ENCODE measurements around the gene RAD18. TPM values are rescaled to one million over a fixed set of nuclear protein-coding genes. Genes with fewer than 3 reads are reported as not detected.
A peak's percentile ranks its signal among the peaks of the same experiment; 100 is the strongest.

Gene RAD18
- total and polyA plus RNA-seq, 11 donors, result 0.76 to 6.1 (median 2.5) TPM

DNA sequence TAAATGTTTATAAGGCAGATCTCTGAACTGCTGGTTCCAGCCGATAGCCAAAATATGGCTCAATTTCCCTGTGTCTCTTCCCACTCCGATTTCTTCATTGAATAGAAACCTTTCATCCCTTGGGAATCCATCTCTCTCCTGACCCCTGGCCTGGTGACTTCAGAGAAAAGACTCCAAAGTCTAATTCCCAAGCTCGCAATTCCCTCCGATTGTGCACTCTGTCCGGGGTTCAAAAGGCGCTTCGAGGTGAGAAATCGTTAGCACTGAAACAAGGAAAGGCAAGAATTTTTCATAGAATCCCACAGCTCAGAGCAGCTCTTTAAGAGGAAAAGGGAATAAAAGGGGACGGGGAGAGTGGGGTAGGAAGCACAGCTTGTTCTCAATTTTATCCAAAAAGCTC is 18.4 kb upstream of the RAD18 start:
- 83 to 89% (median 87%) methylated on average over 9 of the region's 9 CpGs for WGBS, 4 donors
- Histone ChIP-seq H3K36me3 (no peaks in the 10 kb centered on the region), H3K27me3 (no peaks in the 10 kb centered on the region), H3K27ac (no peak overlapping the region), H3K4me3 (no peak overlapping the region), H3K4me1 (peaks cover 0 to 9% (median 0%) of the 10 kb centered on the region in 12 donors), H3K9me3 (peaks cover 0 to 10% (median 0%) of the 10 kb centered on the region in 12 donors)
- no peak for DNase-seq
- TF ChIP-seq CTCF (IDR thresholded peaks at IDR 0.05) (no peak), POLR2A (IDR thresholded peaks at IDR 0.05) (no peak)
- peak in 1 of 4 donors; percentile 43 for ATAC-seq
- intact Hi-C loops (cut with DNase I), result no loop called here

DNA sequence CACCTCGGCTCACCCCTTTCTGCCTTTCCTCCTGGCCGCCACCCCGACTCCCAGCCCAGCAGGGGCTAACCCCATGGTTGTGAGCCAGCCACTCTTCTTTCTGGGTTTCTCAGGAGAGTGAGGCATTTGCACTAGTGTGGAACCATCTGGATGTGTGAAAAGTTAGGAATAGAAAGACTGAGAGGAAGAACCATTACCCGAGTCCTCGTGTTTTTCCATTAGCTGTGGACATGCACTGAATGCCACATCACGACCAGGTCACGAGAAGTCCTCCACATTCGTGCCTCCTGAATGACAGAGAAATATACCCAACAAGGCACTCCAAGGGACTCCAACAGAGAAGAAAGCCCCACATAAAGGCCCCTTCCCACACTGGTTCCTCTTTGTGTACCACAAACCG is 18.0 kb upstream of the RAD18 start:
- 85 to 89% (median 89%) methylated on average over 6 to 9 of the region's 9 CpGs for WGBS, 4 donors
- no peak overlapping the region for H3K4me3 ChIP-seq
- H3K27me3 ChIP-seq, result no peaks in the 10 kb centered on the region
- H3K4me1 ChIP-seq, result peaks cover 0 to 9% (median 0%) of the 10 kb centered on the region in 12 donors
- DNase-seq (no peak), ATAC-seq (no peak)
- peaks cover 0 to 10% (median 0%) of the 10 kb centered on the region in 12 donors for H3K9me3 ChIP-seq
- intact Hi-C loops (cut with DNase I), result no loop called here
- TF ChIP-seq CTCF (IDR thresholded peaks at IDR 0.05), result no peak
- TF ChIP-seq POLR2A (IDR thresholded peaks at IDR 0.05), result no peak
- H3K36me3 ChIP-seq, result no peaks in the 10 kb centered on the region
- peak overlapping the region in 1 of 12 donors; percentile 2 for H3K27ac ChIP-seq

DNA sequence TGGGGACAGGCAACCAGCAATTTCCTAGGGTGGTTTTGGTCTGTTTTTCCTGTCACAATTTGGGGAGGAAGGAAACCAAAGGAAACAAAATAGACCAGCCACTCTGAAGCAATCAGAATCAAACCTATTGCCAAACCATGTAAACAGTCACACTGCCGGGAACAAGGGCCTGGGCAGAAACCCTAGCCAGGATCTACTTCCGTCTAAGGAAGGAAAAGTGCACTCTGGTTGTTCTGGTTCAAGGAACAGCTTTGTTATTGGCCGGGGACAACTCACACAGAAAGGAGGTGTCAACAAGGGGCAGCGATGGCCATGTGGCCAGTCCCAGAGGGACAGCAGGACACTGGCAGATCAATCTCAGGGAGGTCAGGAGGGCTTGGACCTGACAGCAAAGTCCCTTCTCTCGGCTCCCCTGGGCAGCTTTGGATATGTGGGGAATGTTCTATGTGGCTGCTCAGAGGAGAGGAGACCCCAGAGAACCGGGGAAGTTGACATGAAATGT is 17.5 kb upstream of the RAD18 start:
- ATAC-seq (peak in 1 of 4 donors; percentile 25), DNase-seq (no peak)
- WGBS, 4 donors, result 55 to 68% (median 60%) methylated on average over 6 of the region's 6 CpGs
- H3K36me3 ChIP-seq, result no peaks in the 10 kb centered on the region
- peaks cover 0 to 10% (median 0%) of the 10 kb centered on the region in 12 donors for H3K9me3 ChIP-seq
- H3K27me3 ChIP-seq, result no peaks in the 10 kb centered on the region
- no peak overlapping the region for H3K4me3 ChIP-seq
- TF ChIP-seq POLR2A (IDR thresholded peaks at IDR 0.05) (no peak), CTCF (IDR thresholded peaks at IDR 0.05) (no peak)
- H3K27ac ChIP-seq, result peak overlapping the region in 1 of 12 donors; percentile 2
- peaks cover 0 to 9% (median 0%) of the 10 kb centered on the region in 12 donors for H3K4me1 ChIP-seq
- intact Hi-C loops (cut with DNase I), result no loop called here

DNA sequence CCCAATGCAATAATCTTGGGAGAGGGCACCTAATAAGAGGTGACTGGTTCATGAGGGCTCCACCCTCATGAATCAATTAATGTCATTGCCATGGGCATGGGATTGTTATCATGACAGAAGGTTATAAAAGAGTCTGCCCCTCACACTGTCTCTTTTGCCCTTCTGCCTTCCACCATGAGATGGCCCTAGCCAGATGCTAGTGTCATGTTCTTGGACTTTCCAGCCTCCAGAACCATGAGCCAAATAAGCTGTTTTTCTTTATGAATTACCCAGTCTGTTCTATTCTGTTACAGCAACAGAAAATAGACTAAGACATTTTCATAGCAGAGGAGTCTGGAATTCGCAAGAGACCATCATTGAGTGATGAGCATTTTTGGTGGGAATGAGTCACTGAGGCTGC is 16.0 kb upstream of the RAD18 start:
- H3K9me3 ChIP-seq, result peaks cover 0 to 10% (median 0%) of the 10 kb centered on the region in 12 donors
- intact Hi-C loops (cut with DNase I), result no loop called here
- TF ChIP-seq CTCF (IDR thresholded peaks at IDR 0.05) (no peak), POLR2A (IDR thresholded peaks at IDR 0.05) (no peak)
- no peak for ATAC-seq
- 92 to 100% (median 95%) methylated on average over 1 of the region's 1 CpG for WGBS, 4 donors
- no peak for DNase-seq
- no peaks in the 10 kb centered on the region for H3K27me3 ChIP-seq
- H3K36me3 ChIP-seq, result no peaks in the 10 kb centered on the region
- peaks cover 0 to 9% (median 0%) of the 10 kb centered on the region in 12 donors for H3K4me1 ChIP-seq
- no peak overlapping the region for H3K27ac ChIP-seq
- no peak overlapping the region for H3K4me3 ChIP-seq
